GM20431 (cell line): ENCODE measurements around the gene TTC39B.

Experiments used
- in situ Hi-C: fragments of 300-500 bp; cut with MseI, MboI; formaldehyde crosslinking; loops from one replicate; pipeline ENCODE4 v1.15.0; 2020; ENCODE audit warnings: low sequenced_read_pairs; ENCODE audit not compliant: unreplicated experiment

The TTC39B gene

DNA sequence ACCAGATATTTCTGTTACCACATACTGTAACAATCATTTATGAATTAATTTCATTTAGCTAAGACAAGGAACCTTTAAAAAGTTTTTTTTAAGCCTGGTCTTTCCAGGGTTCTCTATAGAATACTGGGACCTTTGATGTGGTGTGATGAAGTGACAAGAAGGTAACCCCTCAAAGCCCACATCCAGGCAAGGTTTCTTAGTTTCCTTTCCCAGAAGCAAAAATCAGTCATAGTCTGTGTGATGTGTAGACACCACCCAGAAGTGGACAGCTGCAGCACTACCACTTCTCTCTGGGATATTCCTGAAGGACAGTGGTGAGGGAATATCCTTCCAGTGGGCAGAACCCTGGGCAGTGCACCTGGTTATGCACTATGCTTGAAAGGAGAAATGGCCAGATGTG is 115.6 kb downstream of the TTC39B start:
- in situ Hi-C loops, result no loop called here

DNA sequence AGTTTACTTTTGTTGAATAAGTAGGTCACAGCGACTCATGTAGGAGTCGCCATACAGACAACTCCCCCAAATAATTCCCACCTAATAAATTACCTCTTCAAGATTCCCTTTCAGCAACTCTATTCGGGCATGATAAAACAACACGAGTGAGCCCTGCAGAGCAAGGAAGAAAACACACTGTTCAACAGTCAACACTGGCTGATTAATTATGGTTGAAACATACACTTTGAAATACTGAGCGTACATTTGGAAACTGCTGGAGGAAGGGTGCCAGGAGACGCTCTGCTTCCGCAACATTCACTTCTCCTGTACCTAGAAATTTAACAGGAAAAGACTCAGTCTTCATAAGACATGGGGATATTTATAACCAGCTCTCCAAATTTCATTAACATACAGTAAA is 117.5 kb downstream of the TTC39B start:
- in situ Hi-C loops, result no loop called here

DNA sequence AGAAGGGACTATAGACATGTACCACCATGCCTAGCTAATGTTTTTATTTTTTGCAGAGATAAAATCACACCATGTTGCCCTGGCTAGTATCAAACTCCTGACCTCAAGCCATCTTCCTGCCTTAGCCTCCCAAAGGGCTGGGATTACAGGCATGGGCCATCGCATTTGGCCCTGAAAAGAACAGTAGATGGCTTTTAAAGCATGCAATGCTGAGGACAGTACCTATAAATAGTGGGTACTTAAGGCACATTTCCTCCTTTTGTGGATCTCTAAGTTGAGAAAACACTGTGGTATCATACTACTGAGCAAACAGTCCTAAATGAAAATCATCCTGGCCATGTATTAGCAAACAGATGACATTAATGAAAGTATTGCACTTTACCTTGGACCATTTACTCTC is 119.4 kb downstream of the TTC39B start:
- in situ Hi-C loops, result no loop called here

DNA sequence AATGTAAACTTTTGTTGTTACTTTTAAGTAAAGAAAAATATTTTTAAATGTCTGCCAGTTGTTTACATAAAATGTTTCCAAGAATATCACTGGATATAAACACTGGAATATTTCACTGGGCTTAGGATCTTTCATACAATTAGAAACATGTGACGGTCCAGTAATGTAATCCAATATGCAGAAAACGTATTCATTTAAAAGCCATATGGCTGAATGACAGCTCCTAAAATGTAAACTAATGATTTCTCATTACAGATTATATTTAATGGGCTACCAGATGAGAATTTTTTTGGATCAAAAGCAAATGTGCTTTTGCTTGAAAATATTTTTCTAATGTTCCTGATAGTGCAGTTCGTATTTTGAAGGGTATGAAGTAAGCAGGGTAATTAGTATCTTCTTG is 124.3 kb downstream of the TTC39B start:
- in situ Hi-C loops, result no loop called here

DNA sequence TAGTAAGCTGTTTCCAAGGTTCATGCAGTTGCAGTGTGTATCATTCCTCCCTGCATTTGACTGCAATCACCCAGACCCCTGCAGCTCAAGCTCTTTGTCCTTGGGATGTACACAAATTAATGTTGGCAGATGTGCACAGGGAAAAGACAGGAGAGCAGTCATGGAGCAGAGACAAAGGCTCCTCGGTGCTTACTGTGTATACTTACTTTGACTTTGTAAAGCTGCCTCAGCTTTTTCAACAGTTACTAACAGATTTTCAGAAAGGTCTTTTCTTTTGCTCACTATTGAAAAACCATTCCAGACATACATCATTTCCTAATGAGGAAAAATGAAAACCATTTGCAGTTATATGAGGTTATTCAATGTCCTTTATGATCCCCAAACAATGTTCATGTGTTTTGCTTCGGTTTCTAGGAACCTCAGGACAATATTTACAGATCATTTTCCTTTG is 124.9 kb downstream of the TTC39B start:
- in situ Hi-C loops, result no loop called here

DNA sequence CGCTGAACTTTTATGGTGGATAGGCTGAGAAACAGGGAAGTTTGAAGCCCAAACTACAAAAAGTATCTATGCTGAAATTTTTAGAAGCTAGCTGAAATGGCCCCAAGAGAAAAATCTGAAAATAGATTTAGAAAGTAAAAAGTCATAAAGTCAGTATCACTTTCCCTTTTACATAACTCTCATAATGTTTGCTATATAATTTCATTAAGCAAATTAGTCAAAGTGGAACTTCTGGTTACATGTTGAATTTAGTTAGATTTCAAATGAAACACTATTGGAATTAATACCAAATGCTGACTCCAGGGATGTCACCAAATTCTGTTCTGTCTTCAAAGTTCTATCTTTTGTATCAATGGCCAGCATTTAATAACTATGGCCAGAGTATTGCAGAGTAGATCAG is 126.9 kb downstream of the TTC39B start:
- in situ Hi-C loops, result no loop called here

DNA sequence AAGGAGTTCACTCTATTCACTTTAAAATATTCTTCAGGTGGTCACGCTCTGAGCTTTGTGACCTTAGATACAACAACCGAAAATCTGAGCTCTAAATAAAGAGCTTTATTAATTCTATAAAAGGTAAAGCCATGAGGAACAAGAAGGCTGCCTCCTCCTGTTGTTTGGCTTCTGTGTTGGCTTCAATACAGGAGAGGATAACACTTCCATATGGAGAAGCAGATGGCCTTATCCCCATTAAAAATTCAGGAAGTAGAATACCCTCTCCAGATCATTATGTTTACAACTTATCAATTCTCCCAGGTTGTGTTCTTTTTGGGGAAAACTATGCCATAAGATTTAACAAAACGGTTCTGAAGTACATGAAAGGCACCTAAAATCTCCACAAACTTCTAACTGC is 128.4 kb downstream of the TTC39B start:
- in situ Hi-C loops, result no loop called here

DNA sequence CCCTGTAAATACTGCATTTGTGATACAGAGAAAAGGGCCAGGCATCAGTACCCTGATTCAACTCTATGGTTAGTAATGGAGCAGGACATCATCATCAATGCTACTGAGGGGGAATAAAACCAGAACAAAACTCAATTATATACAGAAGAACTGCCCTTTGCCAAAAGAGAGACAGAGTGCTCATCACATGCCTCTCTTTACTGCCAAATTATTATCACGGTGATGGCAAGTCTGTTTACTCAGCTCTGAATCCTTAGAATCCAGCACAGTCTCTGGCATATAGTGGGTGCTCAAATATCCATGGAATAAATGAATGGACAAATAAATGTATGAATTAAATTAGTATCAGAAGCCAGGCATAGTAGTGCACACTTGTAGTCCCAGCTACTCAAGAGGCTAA is 130.2 kb downstream of the TTC39B start:
- in situ Hi-C loops, result no loop called here

DNA sequence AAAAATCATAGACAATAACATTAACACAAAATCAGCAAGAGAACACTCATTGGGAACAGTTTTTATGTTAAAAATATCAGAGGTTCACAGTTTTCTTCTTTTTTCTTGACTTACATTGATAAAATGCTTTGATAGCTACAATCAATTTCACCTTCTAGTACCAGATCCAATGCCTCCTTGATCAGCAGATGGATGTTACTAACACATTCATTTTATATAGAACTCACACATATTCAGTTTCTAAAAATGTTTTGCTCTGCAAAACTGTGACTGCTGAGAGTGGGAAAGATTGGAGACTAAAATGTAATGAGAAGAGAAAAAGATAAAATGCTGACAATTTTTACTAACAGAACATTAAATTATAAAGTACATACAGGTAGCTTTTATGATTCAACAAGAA is 143.1 kb downstream of the TTC39B start:
- in situ Hi-C loops, result no loop called here

DNA sequence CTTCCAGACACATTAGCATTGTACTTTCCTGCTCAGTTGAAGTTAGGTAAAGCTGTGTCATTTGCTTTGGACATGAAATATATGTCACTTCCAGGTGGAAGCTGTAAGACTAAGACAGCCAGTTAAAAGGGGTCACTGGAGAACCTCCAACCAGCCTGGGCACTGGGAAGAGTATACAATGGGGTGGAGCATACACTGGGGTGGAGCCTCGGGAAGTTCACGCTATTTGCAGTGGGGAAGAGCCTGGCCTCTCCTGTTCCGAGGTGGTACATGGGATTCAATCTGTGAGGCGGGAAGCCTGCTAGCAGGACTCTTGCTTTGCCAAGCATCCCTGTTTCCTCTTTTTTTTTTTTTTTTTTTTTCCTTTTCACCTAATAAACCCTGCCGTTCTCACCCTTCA is 145.3 kb downstream of the TTC39B start:
- in situ Hi-C loops, result no loop called here

DNA sequence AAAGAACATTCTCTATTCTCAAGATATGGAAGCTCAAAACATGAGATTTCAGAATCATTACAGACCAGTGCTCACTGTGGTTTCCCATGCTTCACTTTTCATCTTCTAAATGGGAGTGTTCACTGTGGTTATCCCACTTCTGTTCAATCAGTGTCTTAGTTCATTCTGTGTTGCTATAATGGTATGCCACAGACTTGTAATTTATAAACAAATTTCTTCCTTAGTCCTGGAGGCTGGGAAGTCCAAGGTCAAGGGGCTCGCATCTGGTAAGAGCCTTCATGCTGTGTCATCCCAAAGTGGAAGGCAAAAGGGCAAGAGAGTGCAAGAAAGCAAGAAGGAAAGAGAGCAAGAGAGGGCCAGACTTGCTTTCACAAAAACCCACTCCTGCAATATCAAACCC is 146.3 kb downstream of the TTC39B start:
- in situ Hi-C loops, result no loop called here

DNA sequence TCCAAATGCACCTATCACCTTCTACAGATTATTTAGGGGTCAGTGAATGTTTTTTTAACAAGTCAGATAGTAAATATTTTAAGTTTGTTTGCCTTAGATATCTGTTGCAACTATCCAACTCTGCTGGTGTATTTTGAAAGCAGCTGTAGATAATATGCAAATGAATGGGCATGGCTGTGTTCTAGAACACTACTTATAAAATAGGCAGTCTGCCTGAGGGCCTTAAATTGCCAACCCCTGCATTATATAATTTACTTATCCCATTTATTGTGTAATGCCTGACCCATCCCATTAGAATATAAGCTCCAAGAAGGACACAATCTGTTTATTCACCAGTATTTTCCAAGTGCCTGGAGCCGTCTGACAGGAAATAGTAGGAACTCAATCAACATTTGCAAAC is 149.0 kb downstream of the TTC39B start:
- in situ Hi-C loops, result no loop called here

DNA sequence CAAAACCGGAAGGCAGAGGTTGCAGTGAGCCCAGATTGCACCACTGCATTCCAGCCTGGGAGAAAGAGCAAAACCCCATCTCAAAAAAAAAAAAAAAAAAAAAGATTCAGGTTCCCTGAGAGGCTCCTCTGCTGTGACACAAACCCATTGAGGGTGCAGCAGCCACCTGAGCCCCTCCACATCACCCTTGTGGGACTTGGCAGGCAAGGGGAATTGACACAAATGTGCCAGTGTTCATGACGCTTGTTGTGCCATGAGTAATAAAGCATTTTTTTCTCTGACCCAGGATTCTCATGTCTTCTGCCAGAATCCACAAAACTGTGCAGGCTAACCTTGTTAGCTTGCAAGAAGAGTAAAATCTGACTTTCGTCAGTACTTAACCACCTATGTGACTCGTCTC is 149.6 kb downstream of the TTC39B start:
- in situ Hi-C loops, result no loop called here

DNA sequence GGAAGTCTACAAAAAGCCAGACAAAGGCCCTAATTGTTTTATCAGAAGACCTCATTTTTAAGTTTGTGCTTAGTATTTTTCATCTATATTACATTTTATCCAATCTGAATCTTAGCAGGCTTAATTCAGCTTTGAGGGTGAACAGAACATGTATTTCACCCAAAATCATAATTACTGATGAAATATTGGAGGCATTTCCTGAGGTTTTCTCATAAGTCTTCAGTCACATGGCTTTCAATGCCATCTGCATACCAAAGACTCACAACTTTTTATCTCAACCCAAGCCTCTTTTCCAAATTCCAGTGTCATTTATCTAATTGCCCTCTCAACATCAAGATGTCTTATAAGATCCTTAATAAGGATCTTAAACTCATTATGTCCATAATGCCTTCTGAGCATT is 150.8 kb downstream of the TTC39B start:
- in situ Hi-C loops, result no loop called here

DNA sequence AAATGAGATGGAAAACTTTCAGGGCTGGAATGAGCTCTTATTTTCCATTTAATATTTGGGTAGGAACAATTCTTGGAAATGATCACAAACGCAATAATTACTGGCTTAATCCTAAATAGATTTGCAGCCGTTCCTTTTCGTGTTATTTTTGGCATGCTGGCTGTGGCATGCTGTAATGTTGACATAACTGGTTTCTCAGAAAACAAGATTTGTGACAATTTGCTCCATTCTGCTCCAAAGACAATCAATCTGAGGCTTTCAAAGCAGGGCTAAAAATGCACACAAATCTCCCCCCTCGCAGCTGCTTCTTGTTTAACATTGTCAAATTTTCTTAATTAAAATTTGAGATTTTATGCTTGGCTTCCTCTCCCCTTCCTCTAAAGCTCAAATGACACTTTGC is 151.2 kb downstream of the TTC39B start:
- in situ Hi-C loops, result no loop called here

DNA sequence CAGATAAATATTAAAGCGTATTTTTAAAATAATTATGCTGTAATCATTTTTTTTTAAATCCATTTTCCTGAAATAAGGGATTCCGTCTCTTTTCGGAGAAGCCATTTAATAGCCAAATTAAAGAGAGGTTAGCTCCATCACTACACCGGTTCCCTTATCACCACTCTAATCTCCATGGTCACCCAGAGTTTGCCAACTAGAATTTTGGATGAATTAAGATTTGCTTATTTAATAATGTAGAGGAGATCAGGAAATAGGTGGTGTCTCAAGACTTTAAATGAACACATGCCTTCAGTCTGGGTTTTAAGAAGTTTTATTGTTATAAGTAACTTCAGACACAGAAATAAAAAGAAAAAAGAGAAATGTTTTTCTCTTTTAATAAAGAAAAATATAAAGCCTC is 151.7 kb downstream of the TTC39B start:
- in situ Hi-C loops, result no loop called here

DNA sequence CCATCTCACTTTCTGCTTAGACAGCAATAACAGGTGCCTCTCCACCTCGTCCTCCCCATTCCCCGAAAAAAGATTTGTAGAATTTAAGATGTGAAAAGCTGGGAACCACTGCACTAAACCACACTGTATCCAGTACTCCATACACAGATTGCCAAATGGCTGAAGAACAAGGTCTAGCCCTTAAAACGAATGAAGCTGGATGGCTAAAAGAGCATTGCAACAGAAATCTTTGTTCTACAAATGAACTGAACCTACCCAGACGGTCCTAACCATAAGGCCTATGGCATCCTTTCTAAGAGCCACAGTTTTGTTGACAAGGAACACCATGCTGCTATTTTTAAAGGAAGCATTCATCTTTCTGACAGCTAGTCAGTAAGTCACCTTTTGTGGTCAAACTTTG is 152.3 kb downstream of the TTC39B start:
- in situ Hi-C loops, result no loop called here

DNA sequence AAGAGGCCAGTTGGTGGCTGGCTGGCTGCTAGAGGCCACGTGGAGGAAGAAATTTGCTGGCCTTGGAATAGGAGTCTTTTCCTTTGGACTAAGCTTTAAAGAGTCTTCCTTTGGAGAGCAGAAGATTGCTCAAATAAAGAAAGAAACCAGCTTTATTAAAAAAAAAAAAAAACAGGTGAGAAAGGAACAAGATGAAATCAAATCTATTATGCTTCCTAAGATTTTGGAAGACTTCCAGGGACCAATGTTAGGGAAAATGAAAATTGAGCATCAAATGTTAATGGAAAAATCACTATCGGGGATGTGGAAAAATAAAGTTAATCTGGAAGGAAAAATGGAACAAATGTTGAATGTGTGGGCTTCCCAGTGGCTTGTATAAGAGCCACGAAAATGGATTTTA is 153.1 kb downstream of the TTC39B start:
- in situ Hi-C loops, result no loop called here

DNA sequence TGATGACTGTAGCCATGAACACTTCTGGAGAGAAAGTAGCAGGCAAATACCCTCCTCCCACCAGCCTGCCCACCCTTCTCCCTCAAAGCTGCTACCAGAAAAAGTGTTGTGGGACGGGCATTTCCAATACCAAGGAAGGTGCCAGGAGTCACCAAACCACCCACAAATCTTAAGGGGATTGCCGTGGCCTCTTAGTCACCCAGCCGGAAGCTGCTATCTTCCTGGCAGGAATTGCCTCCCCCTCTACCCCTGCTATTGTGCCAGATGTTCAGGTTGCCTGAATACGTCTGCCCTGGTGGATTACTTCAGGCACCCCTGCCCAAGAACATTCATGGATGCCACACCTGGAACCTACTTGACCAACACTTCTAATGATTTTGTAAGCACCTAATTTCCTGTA is 156.1 kb downstream of the TTC39B start:
- in situ Hi-C loops, result no loop called here

DNA sequence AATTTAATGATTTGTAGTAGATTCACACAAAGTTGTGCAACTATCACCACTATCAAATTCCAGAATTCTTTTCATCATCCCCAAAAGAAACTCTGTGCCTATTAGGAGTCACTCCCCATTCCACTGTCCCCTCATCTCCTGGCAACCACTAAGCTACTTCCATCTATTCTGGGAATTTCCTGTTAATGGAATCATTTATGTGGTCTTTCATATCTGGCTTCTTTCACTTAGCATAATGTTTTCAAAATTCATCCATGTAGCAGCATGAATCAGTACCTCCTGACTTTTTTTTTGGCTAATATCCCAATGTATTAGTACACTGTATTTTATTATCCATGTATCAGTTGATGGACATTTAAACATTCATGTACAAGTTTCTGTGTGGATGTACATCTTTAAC is 157.6 kb downstream of the TTC39B start:
- in situ Hi-C loops, result no loop called here

DNA sequence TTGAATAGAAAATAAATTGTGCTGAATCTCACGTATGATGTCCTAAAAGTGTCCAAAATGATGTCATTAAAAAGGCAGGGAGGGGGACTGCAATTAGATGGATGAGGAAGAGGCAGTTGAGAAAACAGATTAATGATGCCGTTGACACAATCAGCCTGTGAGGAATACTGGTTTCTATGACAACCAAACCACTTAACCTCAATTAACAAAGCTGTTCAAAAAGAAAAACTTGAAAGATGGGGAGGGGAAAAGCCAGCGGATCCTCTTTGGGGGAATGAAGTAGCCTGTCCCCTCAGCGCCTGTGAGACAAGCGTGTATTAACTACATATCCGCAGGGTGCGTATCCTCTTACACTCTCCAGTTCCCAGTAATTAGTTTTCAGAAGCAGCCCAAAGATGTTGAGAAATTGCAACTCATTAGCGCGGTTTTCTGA is 160.7 kb downstream of the TTC39B start:
- in situ Hi-C loops, result no loop called here

DNA sequence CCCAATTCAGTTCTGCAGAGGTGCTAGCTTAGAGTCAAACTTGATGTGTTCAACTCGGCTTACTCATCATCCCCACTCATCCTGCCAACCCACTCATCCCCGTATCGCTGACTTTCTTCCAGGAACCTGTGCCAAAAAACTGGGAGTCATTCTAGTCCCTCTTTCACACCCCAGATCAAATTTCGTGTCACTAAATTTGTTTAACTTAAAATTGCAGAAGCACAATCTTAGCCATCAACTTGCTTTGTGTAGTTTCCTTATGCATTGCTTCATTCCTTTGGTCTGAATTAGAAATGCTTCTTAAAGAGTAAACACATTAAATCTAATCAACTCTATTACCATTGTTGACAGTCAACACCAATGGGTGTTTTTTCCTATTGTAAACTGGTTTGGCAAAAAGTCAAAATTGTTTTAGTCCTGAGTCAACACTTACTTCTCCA is 162.4 kb downstream of the TTC39B start:
- in situ Hi-C loops, result no loop called here
